HG02642 (cell line): ENCODE data around the gene ENTPD2.

Experiments used
- ATAC-seq: cut with Tn5 transposase; IDR thresholded peaks from one replicate; pipeline ENCODE4 v1.9.1; 2021; ENCODE audit warnings: mild to moderate bottlenecking; ENCODE audit not compliant: unreplicated experiment, poor library complexity

ENTPD2 gene

GRCh38 chr9:137032858-137033257 lies 21.0 kb downstream of the ENTPD2 start:
- no peak for ATAC-seq

GRCh38 chr9:137031904-137032640 lies 21.8 kb downstream of the ENTPD2 start, which contains the start of gene FUT7:
Gene FUT7 (minus strand): TSS chr9:137032088. CDS start chr9:137031991, 97 bp downstream.
- no peak for ATAC-seq

- ATAC-seq: no peak
Measured at GRCh38 chr9:137030538-137031527, 23.0 kb downstream of the ENTPD2 start.

- no peak for ATAC-seq
Measured at GRCh38 chr9:137030006-137030405, 23.9 kb downstream of the ENTPD2 start.

- ATAC-seq: no peak
Measured at GRCh38 chr9:137029058-137029936, 24.6 kb downstream of the ENTPD2 start.

- peak; percentile 56 for ATAC-seq
Measured at GRCh38 chr9:137028263-137029057, 25.4 kb downstream of the ENTPD2 start.

GRCh38 chr9:137027369-137028262 lies 26.2 kb downstream of the ENTPD2 start, which contains the start of gene ABCA2:
Gene ABCA2 (minus strand): TSS chr9:137028237. CDS start chr9:137028140, 97 bp downstream.
- no peak for ATAC-seq

- no peak for ATAC-seq
Measured at GRCh38 chr9:137026828-137027227, 27.0 kb downstream of the ENTPD2 start.

- ATAC-seq: no peak
Measured at GRCh38 chr9:137026384-137026783, 27.5 kb downstream of the ENTPD2 start.

- no peak for ATAC-seq
Measured at GRCh38 chr9:137025517-137025966, 28.3 kb downstream of the ENTPD2 start.

- no peak for ATAC-seq
Measured at GRCh38 chr9:137023583-137023991, 30.3 kb downstream of the ENTPD2 start.

- ATAC-seq: no peak
Measured at GRCh38 chr9:137023157-137023556, 30.7 kb downstream of the ENTPD2 start.

- ATAC-seq: no peak
Measured at GRCh38 chr9:137022662-137023008, 31.2 kb downstream of the ENTPD2 start.

- ATAC-seq: no peak
Measured at GRCh38 chr9:137021979-137022661, 31.7 kb downstream of the ENTPD2 start.

GRCh38 chr9:137021568-137021978 lies 32.3 kb downstream of the ENTPD2 start:
- no peak for ATAC-seq

- no peak for ATAC-seq
Measured at GRCh38 chr9:137020771-137021567, 32.9 kb downstream of the ENTPD2 start.
